Activated CD4-positive, alpha-beta T cell treated with anti-CD3 and anti-CD28 coated beads, Interleukin-2, amount 50 U/mL, for 16 hours (primary cell): ENCODE measurements around the gene UVRAG.

ENCODE experiments used
- DNase-seq: peaks from one replicate; pipeline ENCODE4 v3.0.0-alpha.2; 2020

UVRAG gene

GRCh38 chr11:76158394-76159302 lies 343.6 kb downstream of the UVRAG start:
- DNase-seq, result no peak

- DNase-seq, result no peak
These were observed 344.4 kb downstream of the UVRAG start for GRCh38 chr11:76159303-76159937.

GRCh38 chr11:76159983-76160661 lies 345.1 kb downstream of the UVRAG start:
- DNase-seq, result no peak

GRCh38 chr11:76160856-76161255 lies 345.8 kb downstream of the UVRAG start:
- no peak for DNase-seq

- no peak for DNase-seq
These were observed 346.4 kb downstream of the UVRAG start for GRCh38 chr11:76161261-76161961.

GRCh38 chr11:76162336-76163288 lies 347.6 kb downstream of the UVRAG start:
- no peak for DNase-seq

- no peak for DNase-seq
These were observed 348.4 kb downstream of the UVRAG start for GRCh38 chr11:76163289-76163880.

GRCh38 chr11:76164081-76164480 lies 349.1 kb downstream of the UVRAG start:
- DNase-seq, result no peak

- DNase-seq, result no peak
These were observed 350.1 kb downstream of the UVRAG start for GRCh38 chr11:76164861-76165751.

GRCh38 chr11:76166314-76166713 lies 351.3 kb downstream of the UVRAG start:
- peak; percentile 87 for DNase-seq

GRCh38 chr11:76167590-76167989 lies 352.6 kb downstream of the UVRAG start:
- no peak for DNase-seq

- DNase-seq, result no peak
These were observed 354.5 kb downstream of the UVRAG start for GRCh38 chr11:76169473-76169896.

- no peak for DNase-seq
These were observed 355.5 kb downstream of the UVRAG start for GRCh38 chr11:76170468-76170867.

GRCh38 chr11:76172583-76172982 lies 357.6 kb downstream of the UVRAG start:
- no peak for DNase-seq

GRCh38 chr11:76173663-76174062 lies 358.7 kb downstream of the UVRAG start:
- no peak for DNase-seq

- DNase-seq, result no peak
These were observed 359.3 kb downstream of the UVRAG start for GRCh38 chr11:76174330-76174729.

GRCh38 chr11:76175783-76176182 lies 360.8 kb downstream of the UVRAG start:
- no peak for DNase-seq

- no peak for DNase-seq
These were observed 361.5 kb downstream of the UVRAG start for GRCh38 chr11:76176463-76176862.

- no peak for DNase-seq
These were observed 362.3 kb downstream of the UVRAG start for GRCh38 chr11:76177250-76177686.

GRCh38 chr11:76179147-76179546 lies 364.1 kb downstream of the UVRAG start:
- DNase-seq, result no peak
